DND-41 (cell line): Measurements from ENCODE around the gene MANBA.

Experiments used
- EZH2 ChIP-seq: IDR thresholded peaks from 3 replicates; pipeline ENCODE4 v1.6.1; 2012; ENCODE audit warnings: borderline replicate concordance, low read depth, mild to moderate bottlenecking, moderate library complexity, low read length, inconsistent platforms; ENCODE audit not compliant: severe bottlenecking
- TF ChIP-seq, protein P1 (sequence below): IDR thresholded peaks from 2 replicates; pipeline ENCODE4 v1.5.1; 2012; ENCODE audit warnings: borderline replicate concordance, low read length, moderate library complexity, mild to moderate bottlenecking; ENCODE audit not compliant: poor library complexity, severe bottlenecking; ENCODE audit errors: extremely low read depth

DNA sequence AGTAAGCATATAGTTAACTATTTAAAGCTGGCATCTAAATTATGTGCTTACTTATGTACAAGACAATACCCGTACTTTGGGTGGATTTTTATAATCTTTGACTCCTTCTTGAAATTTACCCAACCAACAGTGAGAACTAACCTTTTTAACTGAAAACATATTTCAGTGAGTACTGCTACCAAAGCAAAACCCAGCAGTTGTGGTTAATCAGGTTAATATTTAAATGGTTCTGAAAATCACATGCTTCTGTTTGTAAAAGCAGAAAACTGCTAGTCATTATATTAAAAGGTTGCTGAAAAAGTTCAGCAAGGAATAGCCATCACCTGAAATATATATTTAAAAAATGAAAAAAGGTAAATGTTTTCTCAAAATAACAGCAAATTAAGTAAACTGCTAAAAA lies 46.6 kb upstream of the MANBA start:
- TF ChIP-seq, protein P1, sequence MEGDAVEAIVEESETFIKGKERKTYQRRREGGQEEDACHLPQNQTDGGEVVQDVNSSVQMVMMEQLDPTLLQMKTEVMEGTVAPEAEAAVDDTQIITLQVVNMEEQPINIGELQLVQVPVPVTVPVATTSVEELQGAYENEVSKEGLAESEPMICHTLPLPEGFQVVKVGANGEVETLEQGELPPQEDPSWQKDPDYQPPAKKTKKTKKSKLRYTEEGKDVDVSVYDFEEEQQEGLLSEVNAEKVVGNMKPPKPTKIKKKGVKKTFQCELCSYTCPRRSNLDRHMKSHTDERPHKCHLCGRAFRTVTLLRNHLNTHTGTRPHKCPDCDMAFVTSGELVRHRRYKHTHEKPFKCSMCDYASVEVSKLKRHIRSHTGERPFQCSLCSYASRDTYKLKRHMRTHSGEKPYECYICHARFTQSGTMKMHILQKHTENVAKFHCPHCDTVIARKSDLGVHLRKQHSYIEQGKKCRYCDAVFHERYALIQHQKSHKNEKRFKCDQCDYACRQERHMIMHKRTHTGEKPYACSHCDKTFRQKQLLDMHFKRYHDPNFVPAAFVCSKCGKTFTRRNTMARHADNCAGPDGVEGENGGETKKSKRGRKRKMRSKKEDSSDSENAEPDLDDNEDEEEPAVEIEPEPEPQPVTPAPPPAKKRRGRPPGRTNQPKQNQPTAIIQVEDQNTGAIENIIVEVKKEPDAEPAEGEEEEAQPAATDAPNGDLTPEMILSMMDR: no peak
- TF ChIP-seq EZH2: no peak
